Activated CD8-positive, alpha-beta memory T cell treated with anti-CD3 and anti-CD28 coated beads for 48 hours (primary cell): ENCODE results near the gene ITSN2.

Experiments
- DNase-seq, 3 experiments: peaks; one replicate each; pipeline ENCODE4 v3.0.0-alpha.2; 2020; ENCODE audit warnings: low read depth in 2 of 3, low spot score in 2 of 3

The ITSN2 gene

GRCh38 chr2:24273598-24273997 lies 86.7 kb downstream of the ITSN2 start:
- no peak for DNase-seq

- DNase-seq, result no peak
Observed at GRCh38 chr2:24272907-24273306, 87.4 kb downstream of the ITSN2 start.

- no peak for DNase-seq
Observed at GRCh38 chr2:24272161-24272802, 88.1 kb downstream of the ITSN2 start.

- DNase-seq, result no peak
Observed at GRCh38 chr2:24269265-24269664, 91.1 kb downstream of the ITSN2 start.

GRCh38 chr2:24265212-24265611 lies 95.1 kb downstream of the ITSN2 start:
- DNase-seq, result no peak

GRCh38 chr2:24262421-24262970 lies 97.8 kb downstream of the ITSN2 start:
- DNase-seq, result no peak

GRCh38 chr2:24261441-24261840 lies 98.9 kb downstream of the ITSN2 start:
- DNase-seq, result no peak

GRCh38 chr2:24259316-24259715 lies 101.0 kb downstream of the ITSN2 start:
- no peak for DNase-seq

- DNase-seq, result no peak
Observed at GRCh38 chr2:24258718-24259117, 101.6 kb downstream of the ITSN2 start.

- DNase-seq, result no peak
Observed at GRCh38 chr2:24253303-24253919, 106.9 kb downstream of the ITSN2 start.

- no peak for DNase-seq
Observed at GRCh38 chr2:24247592-24247991, 112.7 kb downstream of the ITSN2 start.

- DNase-seq, result no peak
Observed at GRCh38 chr2:24247164-24247563, 113.2 kb downstream of the ITSN2 start.

- no peak for DNase-seq
Observed at GRCh38 chr2:24245986-24246776, 114.2 kb downstream of the ITSN2 start.

- DNase-seq, result no peak
Observed at GRCh38 chr2:24241528-24241927, 118.8 kb downstream of the ITSN2 start.

GRCh38 chr2:24239553-24239952 lies 120.8 kb downstream of the ITSN2 start:
- DNase-seq, result no peak

GRCh38 chr2:24238158-24238557 lies 122.2 kb downstream of the ITSN2 start:
- DNase-seq, result no peak

- no peak for DNase-seq
Observed at GRCh38 chr2:24237313-24237712, 123.0 kb downstream of the ITSN2 start.

- DNase-seq, result no peak
Observed at GRCh38 chr2:24233321-24233720, 127.0 kb downstream of the ITSN2 start.

- no peak for DNase-seq
Observed at GRCh38 chr2:24231461-24231881, 128.9 kb downstream of the ITSN2 start.

- DNase-seq, result no peak
Observed at GRCh38 chr2:24228470-24228869, 131.9 kb downstream of the ITSN2 start.

- DNase-seq, result no peak
Observed at GRCh38 chr2:24225499-24226242, 134.7 kb downstream of the ITSN2 start.
